Measurements from ENCODE around the gene GRID1. TPM values are rescaled to one million over a fixed set of nuclear protein-coding genes. Genes with fewer than 3 reads are reported as not detected.

The GRID1 gene
- total and polyA plus RNA-seq, 2 experiments from 2014 or later = not detected

- H3K4me1 ChIP-seq (ENCODE audit: insufficient read depth) = no peaks in the 10 kb centered on the region
- no peak overlapping the region for H3K4me2 ChIP-seq (ENCODE audit: unreplicated experiment)
- H3K27me3 ChIP-seq (replicated peaks; ENCODE audit: insufficient read depth) = no peaks in the 10 kb centered on the region
- H3K9ac ChIP-seq = no peak overlapping the region
- H2AFZ ChIP-seq = no peak overlapping the region
- H3K9me3 ChIP-seq (ENCODE audit: low read depth) = no peaks in the 10 kb centered on the region
- 28 to 40% methylated on average over 9 of the region's 9 CpGs for WGBS, 2 experiments (ENCODE audit: low coverage in 1 of 2, low lambda C conversion rate in 2 of 2, missing lambda C conversion rate in 2 of 2)
- H4K20me1 ChIP-seq (ENCODE audit: insufficient read depth) = no peaks in the 10 kb centered on the region
- TF ChIP-seq EZH2phosphoT487 (IDR thresholded peaks at IDR 0.05; ENCODE audit: insufficient read depth, low read depth) = no peak
- TF ChIP-seq EZH2 (IDR thresholded peaks at IDR 0.05; ENCODE audit: insufficient read depth, poor library complexity, severe bottlenecking) = no peak
- no peaks in the 10 kb centered on the region for H3K9me2 ChIP-seq (ENCODE audit: insufficient read depth)
- no peaks in the 10 kb centered on the region for H3F3A ChIP-seq (ENCODE audit: insufficient read depth)
- in situ Hi-C loops (cut with MboI) = no loop called here
- no peak overlapping the region for H3K4me3 ChIP-seq
- no peaks in the 10 kb centered on the region for H3K36me3 ChIP-seq (ENCODE audit: low read depth)
- H3K79me2 ChIP-seq (ENCODE audit: insufficient read depth) = no peaks in the 10 kb centered on the region
- no peak for DNase-seq
- H3K27ac ChIP-seq = no peak overlapping the region
These were observed 748.6 kb downstream of the GRID1 start for GRCh38 chr10:85617751-85618546.

GRCh38 chr10:85615556-85615955, 751.0 kb downstream of the GRID1 start:
- Histone ChIP-seq H3K27me3 (replicated peaks; ENCODE audit: insufficient read depth) (no peaks in the 10 kb centered on the region), H3K9me2 (ENCODE audit: insufficient read depth) (no peaks in the 10 kb centered on the region), H3K9me3 (ENCODE audit: low read depth) (no peaks in the 10 kb centered on the region), H3K27ac (no peak overlapping the region), H3K79me2 (ENCODE audit: insufficient read depth) (no peaks in the 10 kb centered on the region), H3K36me3 (ENCODE audit: low read depth) (no peaks in the 10 kb centered on the region), H3K4me3 (no peak overlapping the region), H3K4me2 (ENCODE audit: unreplicated experiment) (no peak overlapping the region), H2AFZ (no peak overlapping the region), H4K20me1 (ENCODE audit: insufficient read depth) (no peaks in the 10 kb centered on the region), H3F3A (ENCODE audit: insufficient read depth) (no peaks in the 10 kb centered on the region), H3K9ac (no peak overlapping the region), H3K4me1 (ENCODE audit: insufficient read depth) (no peaks in the 10 kb centered on the region)
- TF ChIP-seq EZH2 (IDR thresholded peaks at IDR 0.05; ENCODE audit: insufficient read depth, poor library complexity, severe bottlenecking) = no peak
- no peak for TF ChIP-seq EZH2phosphoT487 (IDR thresholded peaks at IDR 0.05; ENCODE audit: insufficient read depth, low read depth)
- DNase-seq = no peak
- 41 to 56% methylated on average over 4 of the region's 4 CpGs for WGBS, 2 experiments (ENCODE audit: low coverage in 1 of 2, low lambda C conversion rate in 2 of 2, missing lambda C conversion rate in 2 of 2)
- in situ Hi-C loops (cut with MboI) = no loop called here

GRCh38 chr10:85614981-85615380, 751.6 kb downstream of the GRID1 start:
- no peak overlapping the region for H2AFZ ChIP-seq
- no peak overlapping the region for H3K4me2 ChIP-seq (ENCODE audit: unreplicated experiment)
- H3K9ac ChIP-seq = no peak overlapping the region
- no peaks in the 10 kb centered on the region for H3F3A ChIP-seq (ENCODE audit: insufficient read depth)
- H3K27me3 ChIP-seq (replicated peaks; ENCODE audit: insufficient read depth) = no peaks in the 10 kb centered on the region
- no peaks in the 10 kb centered on the region for H4K20me1 ChIP-seq (ENCODE audit: insufficient read depth)
- H3K79me2 ChIP-seq (ENCODE audit: insufficient read depth) = no peaks in the 10 kb centered on the region
- H3K36me3 ChIP-seq (ENCODE audit: low read depth) = no peaks in the 10 kb centered on the region
- no peaks in the 10 kb centered on the region for H3K4me1 ChIP-seq (ENCODE audit: insufficient read depth)
- 35 to 44% methylated on average over 2 of the region's 2 CpGs for WGBS, 2 experiments (ENCODE audit: low coverage in 1 of 2, low lambda C conversion rate in 2 of 2, missing lambda C conversion rate in 2 of 2)
- no peaks in the 10 kb centered on the region for H3K9me2 ChIP-seq (ENCODE audit: insufficient read depth)
- DNase-seq = no peak
- in situ Hi-C loops (cut with MboI) = no loop called here
- TF ChIP-seq EZH2 (IDR thresholded peaks at IDR 0.05; ENCODE audit: insufficient read depth, poor library complexity, severe bottlenecking) (no peak), EZH2phosphoT487 (IDR thresholded peaks at IDR 0.05; ENCODE audit: insufficient read depth, low read depth) (no peak)
- no peak overlapping the region for H3K27ac ChIP-seq
- no peak overlapping the region for H3K4me3 ChIP-seq
- H3K9me3 ChIP-seq (ENCODE audit: low read depth) = no peaks in the 10 kb centered on the region

GRCh38 chr10:85614566-85614965, 752.0 kb downstream of the GRID1 start:
- H3K36me3 ChIP-seq (ENCODE audit: low read depth) = no peaks in the 10 kb centered on the region
- no peaks in the 10 kb centered on the region for H3K9me3 ChIP-seq (ENCODE audit: low read depth)
- TF ChIP-seq EZH2 (IDR thresholded peaks at IDR 0.05; ENCODE audit: insufficient read depth, poor library complexity, severe bottlenecking) (no peak), EZH2phosphoT487 (IDR thresholded peaks at IDR 0.05; ENCODE audit: insufficient read depth, low read depth) (no peak)
- H3K79me2 ChIP-seq (ENCODE audit: insufficient read depth) = no peaks in the 10 kb centered on the region
- no peak overlapping the region for H3K4me2 ChIP-seq (ENCODE audit: unreplicated experiment)
- no peak overlapping the region for H2AFZ ChIP-seq
- H3K9me2 ChIP-seq (ENCODE audit: insufficient read depth) = no peaks in the 10 kb centered on the region
- no peak for DNase-seq
- H3K27ac ChIP-seq = no peak overlapping the region
- H3K9ac ChIP-seq = no peak overlapping the region
- H4K20me1 ChIP-seq (ENCODE audit: insufficient read depth) = no peaks in the 10 kb centered on the region
- no peaks in the 10 kb centered on the region for H3K4me1 ChIP-seq (ENCODE audit: insufficient read depth)
- in situ Hi-C loops (cut with MboI) = no loop called here
- H3F3A ChIP-seq (ENCODE audit: insufficient read depth) = no peaks in the 10 kb centered on the region
- no peak overlapping the region for H3K4me3 ChIP-seq
- 11 to 15% methylated on average over 2 of the region's 2 CpGs for WGBS, 2 experiments (ENCODE audit: low coverage in 1 of 2, low lambda C conversion rate in 2 of 2, missing lambda C conversion rate in 2 of 2)
- no peaks in the 10 kb centered on the region for H3K27me3 ChIP-seq (replicated peaks; ENCODE audit: insufficient read depth)
